HG02938 (cell line): ENCODE results near the gene OTULIN.

Source experiments
- ATAC-seq: cut with Tn5 transposase; IDR thresholded peaks from one replicate; pipeline ENCODE4 v1.9.1; 2021; ENCODE audit warnings: mild to moderate bottlenecking, moderate library complexity; ENCODE audit not compliant: unreplicated experiment

Gene OTULIN

DNA sequence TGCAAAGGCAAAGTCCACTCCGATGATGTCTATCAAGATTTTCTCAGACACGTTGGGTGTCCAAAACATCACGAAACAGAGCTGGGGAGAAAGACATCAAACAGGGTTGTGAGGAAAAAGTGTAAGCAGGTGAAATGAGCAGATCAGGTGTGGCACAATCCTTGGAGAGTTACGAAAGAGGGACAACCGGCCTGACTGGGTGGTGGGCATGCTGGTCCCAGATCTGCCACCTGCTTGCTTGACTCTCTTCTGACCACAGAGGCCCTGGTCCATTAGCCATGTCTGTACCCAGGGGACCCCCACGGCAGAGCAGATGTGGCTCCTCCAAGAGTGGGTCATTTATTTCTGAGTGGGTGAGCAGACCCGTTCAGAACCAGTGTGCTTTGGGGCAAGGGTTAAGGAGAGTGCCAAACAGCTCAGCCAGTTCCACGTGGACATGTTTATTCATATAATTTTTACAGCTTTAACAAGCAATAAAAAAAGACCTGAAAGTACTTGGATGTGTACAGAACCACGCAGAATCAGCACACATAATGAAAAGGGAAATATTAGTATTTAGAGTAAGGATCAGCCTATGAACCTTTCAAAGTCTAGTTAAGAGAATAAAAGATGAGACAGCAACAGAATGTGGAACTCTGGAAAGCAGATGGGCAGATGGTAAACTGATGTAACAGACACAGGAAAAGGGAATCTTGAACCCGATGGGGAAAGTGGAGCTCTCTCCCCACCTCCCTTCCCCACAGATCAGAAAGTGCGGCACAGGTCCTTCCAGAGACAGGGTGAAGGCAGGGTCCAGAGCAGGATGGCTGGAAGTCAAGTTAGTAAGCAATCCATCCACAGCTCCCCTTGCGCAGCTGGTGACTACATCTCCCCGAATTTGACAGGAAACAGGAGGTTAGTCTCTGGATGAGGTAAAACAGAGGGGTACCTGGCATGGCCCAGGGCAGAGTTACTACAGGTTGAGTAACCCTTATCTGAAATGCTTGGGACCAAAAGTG is 52.5 kb downstream of the OTULIN start:
- no peak for ATAC-seq

DNA sequence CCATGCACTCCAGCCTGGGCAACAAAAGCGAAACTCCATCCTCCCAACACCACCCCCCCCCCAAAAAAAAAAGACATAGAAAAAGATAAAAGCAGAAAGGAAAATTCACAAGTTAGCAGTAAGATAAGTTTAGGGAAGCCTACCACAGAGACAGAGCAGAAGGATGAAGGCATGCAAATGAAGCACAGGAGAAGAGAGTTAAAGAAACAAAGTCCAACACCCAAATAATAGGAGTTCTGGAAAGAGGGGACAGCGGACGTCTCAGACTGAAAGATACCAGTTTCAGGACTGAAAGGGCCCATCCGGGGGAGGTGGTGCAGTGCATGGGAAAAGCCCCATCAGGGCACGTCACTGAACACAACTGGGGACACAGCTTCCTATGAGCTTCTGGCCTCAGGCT is 54.3 kb downstream of the OTULIN start:
- no peak for ATAC-seq

DNA sequence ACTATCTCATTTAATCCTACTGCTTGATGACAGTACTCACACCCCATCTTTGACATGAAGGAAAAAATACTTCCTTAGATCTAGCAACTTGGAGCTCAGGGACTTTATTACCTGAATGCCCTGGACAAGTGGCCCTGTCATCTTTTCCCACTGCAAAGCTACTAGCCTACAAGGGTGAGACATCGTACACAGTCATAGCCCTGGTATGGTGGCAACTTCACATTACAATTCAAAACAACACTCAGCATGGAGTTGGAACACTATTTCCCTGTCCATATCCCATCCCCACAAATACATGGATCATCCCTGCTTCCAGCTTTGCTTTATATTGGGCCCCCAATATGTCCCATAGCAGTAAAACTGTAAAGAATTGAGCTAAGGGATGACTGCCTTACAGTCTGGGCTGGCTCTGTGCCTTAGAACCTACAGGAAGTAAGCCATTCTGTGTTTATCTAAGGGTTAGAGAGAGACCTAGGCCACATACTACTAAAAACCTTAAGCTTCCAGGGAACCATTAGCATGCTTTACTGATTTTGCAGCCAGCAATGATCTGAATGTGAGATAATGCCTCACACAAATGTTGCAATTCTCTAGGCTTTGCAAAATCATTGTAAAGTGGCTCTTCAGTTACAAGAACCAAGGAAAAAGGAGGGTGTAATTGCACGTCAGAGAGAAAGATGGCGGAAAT is 55.9 kb downstream of the OTULIN start:
- no peak for ATAC-seq

DNA sequence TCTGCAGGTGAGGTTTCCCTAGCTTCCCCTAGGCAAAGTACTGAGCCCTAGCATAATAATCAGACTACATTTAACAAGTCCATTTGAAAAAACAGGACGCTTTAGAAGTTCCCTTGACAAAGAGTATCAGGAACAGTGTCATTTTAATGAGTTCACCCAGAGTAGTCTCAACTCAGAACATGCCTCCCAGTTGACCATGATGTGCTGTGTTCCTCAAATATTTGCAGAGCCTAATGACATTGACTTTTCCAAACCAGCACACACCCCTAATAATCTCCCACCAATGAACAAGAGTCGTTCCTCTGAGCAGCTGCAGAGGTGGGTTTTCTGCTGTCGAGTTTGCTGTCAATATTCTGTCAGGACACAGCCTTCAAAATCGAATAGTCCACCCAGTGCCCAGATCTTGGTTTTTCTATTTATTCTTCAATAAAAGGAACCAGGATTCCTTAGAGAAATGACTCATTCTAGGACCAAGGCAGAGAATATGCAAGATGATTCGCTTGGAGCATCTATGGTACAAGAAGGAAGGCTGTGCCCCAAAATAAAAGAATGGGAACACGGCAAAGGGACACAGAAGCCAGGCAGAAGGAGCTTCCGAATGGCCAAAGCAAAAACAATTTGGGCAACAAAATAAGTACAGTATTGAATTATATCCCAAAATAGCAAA is 57.6 kb downstream of the OTULIN start:
- ATAC-seq = no peak

- ATAC-seq = no peak
Observed at GRCh38 chr5:14722923-14723322, 58.4 kb downstream of the OTULIN start.

DNA sequence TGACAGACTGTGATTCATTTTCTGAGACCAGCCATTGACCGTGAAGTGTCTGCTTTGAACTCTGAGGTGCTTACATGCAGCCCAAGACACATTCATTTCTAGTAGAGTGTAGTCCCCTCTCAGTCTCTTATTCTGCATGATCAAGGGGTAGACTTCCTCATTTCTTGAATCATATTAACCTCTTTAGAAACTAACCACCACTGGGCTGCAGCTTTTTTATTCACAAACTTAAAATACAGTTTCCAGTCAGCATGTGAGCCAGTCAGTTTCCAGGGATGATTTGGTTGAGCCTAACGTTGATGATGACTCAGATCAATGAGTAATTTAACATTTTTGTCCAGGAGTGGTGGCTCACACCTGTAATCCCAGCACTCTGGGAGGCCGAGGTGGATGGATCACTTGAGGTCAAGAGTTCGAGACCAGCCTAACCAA is 59.2 kb downstream of the OTULIN start:
- ATAC-seq = peak; percentile 36

DNA sequence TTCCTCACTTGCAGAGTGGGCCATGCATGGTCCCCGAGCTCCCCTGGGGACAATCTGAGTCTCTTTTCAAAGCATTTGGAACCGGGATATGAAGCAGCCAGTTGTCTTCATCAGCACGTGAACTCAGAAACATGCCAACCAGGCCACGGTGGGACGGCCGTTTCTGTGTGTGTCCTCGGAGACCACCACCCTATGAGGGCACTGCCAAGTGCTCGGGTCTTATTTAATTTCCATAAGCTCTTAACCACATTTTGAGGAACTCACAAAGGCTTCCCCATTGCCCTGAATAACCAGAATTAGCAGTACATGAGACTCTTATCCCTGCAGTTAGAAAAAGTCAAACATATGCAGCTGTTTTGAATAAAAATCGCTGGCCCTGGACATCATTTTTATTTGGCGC is 60.1 kb downstream of the OTULIN start:
- no peak for ATAC-seq

DNA sequence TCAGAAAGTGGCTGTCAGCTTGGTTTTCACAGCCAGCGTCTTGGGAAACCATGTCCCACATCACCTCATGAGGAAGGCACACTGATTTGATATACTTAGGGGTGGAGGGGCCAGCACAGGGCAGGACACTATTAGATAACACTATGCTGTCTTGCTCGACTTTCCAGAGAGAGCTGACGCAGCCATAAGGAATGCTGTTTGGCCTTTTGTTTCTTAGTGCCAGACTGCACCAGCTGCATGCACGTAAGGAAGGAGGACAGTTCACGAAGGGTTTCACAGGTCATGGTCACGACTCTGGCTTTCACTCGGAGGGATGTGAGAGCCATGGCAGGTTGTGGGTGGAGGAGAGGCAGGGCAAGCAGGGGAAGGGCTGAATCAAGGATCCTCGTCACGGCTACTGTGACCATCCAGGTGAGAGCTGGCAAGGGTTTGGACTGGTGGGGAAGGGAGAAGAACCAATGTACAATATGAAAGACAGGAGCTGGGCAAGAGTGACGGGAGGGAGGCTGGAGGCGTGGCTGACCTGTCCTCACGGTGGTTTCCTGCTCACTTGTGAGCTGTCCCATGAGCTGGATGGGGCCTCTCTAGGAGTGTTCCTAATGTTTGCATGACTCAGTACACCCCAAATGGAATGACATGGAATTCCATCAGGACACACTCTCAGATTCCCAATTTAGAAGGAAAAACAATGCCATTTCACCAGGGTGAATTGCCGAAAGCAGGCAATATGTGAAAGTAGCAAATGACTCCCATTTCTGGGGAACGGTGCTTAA is 61.7 kb downstream of the OTULIN start:
- ATAC-seq = no peak

- no peak for ATAC-seq
Observed at GRCh38 chr5:14727428-14727865, 62.9 kb downstream of the OTULIN start.

DNA sequence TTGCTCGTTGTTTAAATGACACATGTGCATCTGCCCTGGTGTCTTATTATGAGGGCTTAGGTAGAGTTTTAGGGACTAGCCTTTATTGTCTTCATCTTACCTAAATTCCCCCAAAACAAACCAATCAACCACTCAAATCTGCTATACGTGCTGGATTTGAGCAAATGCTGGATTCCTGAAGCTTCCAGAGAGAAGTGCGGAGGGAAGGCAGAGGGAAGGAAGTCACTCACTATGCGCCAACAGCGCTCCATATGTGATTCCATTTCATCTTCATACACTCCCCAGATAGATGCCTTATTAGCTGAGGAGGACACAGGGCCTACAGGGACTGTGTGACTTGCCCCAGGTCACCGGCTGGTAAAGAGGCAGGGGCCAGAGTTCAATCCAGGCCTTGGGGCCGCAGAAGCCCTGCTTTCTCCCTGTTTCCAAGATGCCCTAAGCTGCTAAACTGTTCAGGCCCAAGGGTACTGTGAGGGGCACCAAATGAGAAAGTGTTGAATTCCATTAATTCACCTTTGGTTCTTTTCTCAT is 63.5 kb downstream of the OTULIN start:
- no peak for ATAC-seq

GRCh38 chr5:14728459-14728938 is 64.0 kb downstream of the OTULIN start:
- ATAC-seq = no peak

DNA sequence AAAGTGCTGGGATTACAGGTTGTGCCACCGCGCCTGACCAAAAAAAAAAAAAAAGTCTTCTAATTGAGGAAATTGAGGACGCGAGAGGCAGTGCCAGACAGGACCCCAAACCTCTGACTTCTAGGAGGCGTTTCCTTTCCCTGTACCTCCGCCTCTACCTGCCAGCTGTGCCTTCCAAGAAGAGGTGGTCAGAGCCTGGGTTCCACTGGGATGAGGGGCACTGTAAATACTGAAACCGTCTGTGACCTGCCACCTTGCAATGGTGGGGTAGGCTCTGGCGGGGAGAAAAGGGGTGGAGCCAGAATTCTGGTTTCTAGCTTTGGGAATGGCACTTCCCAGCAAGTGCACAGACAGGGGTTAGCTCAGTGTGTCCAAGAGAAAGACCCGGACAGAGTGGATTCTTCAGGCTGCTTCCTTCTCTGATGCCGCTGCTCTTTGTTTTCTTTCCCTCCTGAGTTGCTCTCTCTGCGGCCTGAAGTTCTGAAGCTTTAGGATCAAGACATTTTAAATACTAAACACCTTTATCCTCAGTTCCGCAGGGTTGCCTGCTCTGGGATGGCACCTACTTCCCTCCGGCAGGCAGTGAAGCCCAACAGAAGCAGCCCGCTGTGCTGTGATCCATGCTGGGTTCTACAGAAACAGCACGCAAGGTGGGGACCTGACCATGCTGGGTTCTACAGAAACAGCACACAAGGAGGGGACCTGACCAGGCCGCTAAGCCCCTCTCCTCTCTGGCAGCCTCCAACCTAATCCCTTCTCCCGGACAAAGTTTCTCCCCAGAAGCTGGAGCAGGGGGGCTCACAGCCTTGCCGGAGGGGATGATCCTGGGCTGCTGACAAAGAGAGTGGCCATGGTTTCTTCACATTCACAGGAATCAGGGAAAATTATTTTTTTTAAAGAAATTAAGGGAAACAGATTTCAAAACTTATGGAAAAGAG is 65.2 kb downstream of the OTULIN start:
- ATAC-seq = no peak

GRCh38 chr5:14730466-14730865 is 65.9 kb downstream of the OTULIN start:
- ATAC-seq = no peak

DNA sequence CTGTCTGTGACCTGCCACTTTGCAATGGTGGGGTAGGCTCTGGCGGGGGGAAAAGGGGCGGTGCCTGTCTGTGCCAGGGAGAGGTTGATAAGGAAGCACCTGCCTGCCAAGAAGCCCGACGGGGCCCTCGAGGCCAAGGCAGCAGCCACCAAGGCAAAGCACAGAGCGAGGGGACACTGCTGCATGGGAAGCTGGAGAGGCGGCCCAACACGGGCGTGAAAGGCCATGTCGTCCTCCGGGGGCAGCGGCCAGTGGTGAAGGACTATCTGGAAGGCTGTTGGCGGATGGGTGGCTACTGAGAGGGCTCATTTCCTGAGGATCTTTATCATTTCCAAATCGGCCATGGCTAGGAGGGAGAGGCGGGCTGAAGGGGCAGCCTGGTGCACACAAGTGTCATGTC is 66.4 kb downstream of the OTULIN start:
- no peak for ATAC-seq

DNA sequence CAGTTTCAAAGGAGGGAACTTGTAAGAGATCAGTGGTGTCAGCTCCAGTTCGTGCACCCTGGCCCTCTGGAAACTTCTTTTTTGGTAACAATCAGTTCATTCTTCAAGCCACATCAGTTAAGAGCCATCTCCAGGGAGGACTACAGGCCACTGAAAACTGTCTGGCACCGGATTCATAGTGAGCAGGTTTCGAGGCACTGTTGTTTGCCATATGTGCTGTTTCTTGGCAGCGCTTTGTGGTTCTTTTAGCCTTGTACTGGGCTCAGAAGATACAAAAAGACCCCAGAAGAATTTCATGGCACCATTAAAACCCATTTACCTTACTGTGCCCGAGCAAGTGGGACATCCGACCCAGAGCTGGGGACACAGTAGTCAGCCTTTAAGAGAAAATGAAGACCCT is 68.5 kb downstream of the OTULIN start:
- no peak for ATAC-seq

DNA sequence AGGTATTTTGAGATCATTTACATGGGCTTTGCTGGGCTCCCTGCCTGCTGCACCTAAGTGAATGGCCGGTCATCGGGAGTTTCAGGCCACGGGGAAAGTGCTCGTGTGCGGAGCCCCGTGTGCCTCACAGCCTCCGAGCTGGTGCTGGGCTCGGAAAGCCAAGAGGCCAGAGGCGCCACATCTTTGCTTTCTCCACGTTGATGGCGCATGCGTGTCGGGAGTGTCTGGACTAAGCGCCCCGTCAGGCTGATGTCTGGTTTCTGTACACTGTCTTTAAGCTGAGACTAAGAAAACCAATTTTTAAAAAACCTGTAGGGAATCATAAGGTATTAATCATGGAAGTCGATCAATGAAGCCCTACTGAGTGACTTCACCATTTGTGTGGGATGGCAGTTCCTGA is 69.1 kb downstream of the OTULIN start:
- no peak for ATAC-seq

DNA sequence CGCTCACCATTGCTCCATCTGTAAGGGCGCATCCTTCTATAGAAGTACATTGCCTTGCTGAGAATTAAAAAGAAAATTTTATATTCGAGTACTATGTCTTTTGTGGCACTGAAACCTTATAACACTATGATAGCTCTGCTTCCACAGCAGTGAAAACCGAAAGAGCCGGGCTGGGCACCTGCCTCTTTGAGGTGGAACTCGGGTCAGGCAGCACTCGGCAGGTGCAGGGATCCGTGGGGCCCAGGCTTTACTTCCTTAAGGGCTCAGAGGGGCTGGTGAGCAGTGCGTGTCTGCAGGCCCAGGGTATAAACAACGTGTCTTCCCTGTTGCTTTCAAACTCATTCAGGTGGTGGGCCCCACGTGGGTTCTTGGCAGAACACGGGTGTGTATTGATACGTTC is 69.9 kb downstream of the OTULIN start:
- no peak for ATAC-seq

GRCh38 chr5:14735944-14736343 is 71.4 kb downstream of the OTULIN start:
- no peak for ATAC-seq

DNA sequence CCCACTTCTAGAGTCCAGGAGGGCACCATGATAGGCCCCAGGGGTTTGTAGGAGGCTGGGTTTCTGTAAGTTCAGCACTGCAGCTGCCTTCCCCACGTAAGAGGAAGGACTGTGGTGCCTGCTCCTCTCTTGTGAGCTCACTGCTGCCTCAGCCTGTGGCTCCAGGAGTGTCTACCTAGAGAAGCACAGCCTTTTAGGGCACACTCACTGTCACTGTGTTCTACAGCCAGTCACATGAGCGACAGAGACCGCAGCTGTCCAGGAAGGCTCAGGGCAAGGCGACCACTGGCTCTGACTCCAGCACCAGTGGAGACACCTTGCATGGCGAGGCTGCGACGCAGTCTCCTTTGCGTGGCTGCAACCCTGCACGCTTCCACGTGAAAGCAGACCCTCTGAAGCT is 72.8 kb downstream of the OTULIN start:
- ATAC-seq = no peak
